Vagina (tissue), 2 donors: ENCODE results near the gene NUBPL.

Experiments used
- CTCF ChIP-seq, 3 experiments: fragments of 450-650 bp in 2 of 3; fragments of 200-600 bp in 1 of 3; sonication (generic) in 1 of 3; IDR thresholded peaks; one replicate each; pipeline ENCODE4 v1.5.1; 2017 to 2019; ENCODE audit warnings: antibody characterized with exemption in 3 of 3, mild to moderate bottlenecking in 2 of 3, moderate library complexity in 2 of 3
- POLR2AphosphoS5 ChIP-seq, 2 donors: sonication (generic); formaldehyde crosslinking; IDR thresholded peaks; one replicate each; pipeline ENCODE4 v1.9.0; 2017; ENCODE audit warnings: antibody characterized with exemption in 2 of 2, mild to moderate bottlenecking in 2 of 2, low read depth in 1 of 2; ENCODE audit not compliant: insufficient read depth in 1 of 2

GRCh38 chr14:31672709-31673108 lies 111.5 kb downstream of the NUBPL start:
- TF ChIP-seq CTCF (IDR thresholded peaks at IDR 0.05) (no peak), POLR2AphosphoS5 (IDR thresholded peaks at IDR 0.05; ENCODE audit: insufficient read depth in 1 of 2, low read depth in 1 of 2) (no peak)
